HG03159 (cell line): ENCODE measurements around the gene TRMU.
"Not testable (repeated sequence)": the region's sequence is repeated elsewhere in the genome, so short reads cannot be mapped to it uniquely, and the experiment has no call there.

ENCODE experiments used
- ATAC-seq: cut with Tn5 transposase; IDR thresholded peaks from one replicate; pipeline ENCODE4 v1.9.1; 2021; ENCODE audit warnings: mild to moderate bottlenecking, moderate library complexity; ENCODE audit not compliant: unreplicated experiment

Gene TRMU

DNA sequence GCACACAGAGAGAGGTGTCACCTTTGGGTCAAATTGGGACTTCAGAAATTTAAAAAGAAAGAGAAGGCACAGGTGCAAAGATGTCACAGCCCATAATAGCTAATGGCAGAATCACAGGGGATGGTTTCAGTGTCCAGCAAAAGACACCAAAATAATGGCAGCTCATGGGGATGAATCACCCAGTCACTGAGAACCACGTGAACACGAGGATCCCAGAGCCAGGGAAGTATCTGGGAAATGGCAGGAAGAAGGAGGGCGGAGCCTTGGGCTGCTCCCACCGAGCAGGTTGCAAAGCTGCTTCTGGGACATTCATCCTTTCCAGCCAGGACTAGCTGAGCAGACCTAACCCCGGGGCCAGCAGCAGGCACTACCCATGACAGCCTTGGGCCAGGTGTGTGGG lies 45.6 kb downstream of the TRMU start:
- ATAC-seq, result no peak

GRCh38 chr22:46381731-46382130 lies 46.2 kb downstream of the TRMU start:
- no peak for ATAC-seq

GRCh38 chr22:46382524-46382923 lies 47.0 kb downstream of the TRMU start:
- no peak for ATAC-seq

GRCh38 chr22:46386312-46386711 lies 50.8 kb downstream of the TRMU start:
- no peak for ATAC-seq

- no peak for ATAC-seq
These were observed 52.2 kb downstream of the TRMU start for GRCh38 chr22:46387748-46388147.

GRCh38 chr22:46388647-46389046 lies 53.1 kb downstream of the TRMU start:
- no peak for ATAC-seq

DNA sequence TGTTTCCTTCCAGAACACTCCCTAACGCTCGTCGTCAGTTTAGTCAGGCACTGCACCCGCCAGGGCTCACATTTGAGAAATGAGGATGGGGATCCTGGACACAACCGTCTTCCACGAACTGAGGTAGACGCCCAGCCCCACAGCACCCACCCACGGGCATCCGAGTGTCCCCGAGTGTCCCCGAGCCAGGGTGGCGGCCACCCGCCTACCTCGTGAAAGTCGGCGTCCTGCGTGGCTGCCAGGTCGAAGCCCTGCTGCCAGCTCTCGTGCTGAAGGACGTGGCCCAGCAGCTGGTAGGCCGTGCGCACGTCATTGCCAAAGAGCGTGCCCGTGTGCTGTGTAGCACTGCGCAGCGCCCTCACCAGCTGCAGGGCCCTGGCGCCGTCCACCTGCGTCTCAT lies 53.6 kb downstream of the TRMU start:
- ATAC-seq, result no peak

GRCh38 chr22:46390105-46390651 lies 54.7 kb downstream of the TRMU start:
- no peak for ATAC-seq

DNA sequence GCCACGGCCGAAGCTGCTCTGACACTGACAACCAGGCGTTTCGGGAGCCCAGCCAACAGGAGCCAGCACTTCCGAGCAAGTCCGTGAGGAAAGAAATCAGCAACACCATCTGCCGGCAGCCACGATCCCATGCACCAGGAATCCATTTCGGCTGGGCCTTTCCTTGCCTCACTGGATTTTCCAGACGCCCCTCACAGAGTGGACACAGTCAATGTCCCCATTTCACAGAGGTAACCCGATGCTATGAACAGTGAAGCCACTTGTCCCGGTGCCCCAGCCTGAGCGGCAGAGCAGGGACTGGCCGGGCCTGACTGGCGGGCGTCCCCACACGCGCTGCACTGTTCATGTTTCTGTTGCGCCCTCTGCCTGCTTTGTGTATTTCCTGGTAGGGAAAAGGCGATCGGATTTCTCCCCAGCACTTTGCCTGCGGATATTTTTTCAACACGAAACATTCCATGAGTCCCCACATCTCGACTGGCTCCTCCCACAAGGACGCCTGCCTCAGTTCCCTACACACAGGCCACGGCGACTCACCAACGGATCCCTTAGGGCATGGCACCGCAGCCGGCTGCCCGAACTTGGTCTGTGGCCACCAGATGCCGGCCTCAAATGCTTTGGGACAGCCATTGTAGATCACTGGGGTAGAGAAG lies 55.3 kb downstream of the TRMU start:
- ATAC-seq, result no peak

DNA sequence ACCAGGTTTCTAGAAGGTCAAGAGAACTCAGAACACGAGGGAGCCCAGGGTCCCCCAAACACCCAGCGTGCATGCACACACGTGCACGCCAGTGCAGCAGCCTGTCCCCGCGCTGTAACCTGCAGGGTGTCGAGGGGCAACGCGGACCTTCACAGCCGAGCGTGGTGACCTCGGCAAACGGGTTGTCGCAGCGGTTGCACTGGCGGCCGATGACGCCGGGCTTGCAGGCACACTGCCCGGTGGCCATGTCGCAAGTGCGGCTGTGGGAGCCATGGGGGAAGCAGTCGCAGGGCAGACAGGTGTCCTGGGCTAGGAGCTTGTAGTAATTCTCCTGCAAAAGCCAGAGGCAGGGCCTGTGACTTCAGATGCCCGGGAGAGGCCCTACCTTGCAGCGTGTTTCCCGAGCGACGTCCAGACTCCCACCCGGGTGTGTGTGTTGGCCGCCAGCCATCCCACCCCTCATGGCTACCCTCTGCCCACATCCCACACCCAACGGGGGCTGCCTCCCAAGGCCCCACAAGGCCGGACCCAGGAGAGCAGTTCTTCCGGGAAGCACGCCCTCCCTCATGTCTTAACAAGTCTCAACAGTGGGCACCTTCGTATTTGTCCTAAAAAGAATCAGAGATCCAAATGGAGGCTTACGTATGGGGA lies 56.1 kb downstream of the TRMU start:
- ATAC-seq, result no peak

GRCh38 chr22:46392137-46392844 lies 56.8 kb downstream of the TRMU start:
- ATAC-seq, result no peak

GRCh38 chr22:46393873-46394272 lies 58.4 kb downstream of the TRMU start:
- ATAC-seq, result no peak

DNA sequence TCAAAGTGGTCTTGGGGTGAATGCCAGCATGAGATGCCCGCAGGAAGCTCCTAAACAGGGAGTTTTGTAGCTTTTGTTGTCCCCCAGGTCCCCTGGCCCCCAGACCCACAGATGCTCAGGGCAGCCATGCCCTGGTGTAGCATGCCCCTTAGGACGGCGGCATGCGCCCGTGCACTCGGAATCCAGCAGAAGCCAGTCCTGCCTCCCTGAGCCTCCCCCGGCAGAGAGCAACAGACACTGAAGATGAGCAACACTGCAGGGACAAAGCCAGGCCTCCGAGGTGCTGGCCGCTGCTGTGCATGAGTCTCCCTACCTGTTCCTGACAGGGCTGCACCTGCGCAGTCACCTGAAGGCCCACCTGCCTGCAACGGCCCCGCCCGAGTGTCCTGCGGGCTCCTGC lies 59.1 kb downstream of the TRMU start:
- no peak for ATAC-seq

DNA sequence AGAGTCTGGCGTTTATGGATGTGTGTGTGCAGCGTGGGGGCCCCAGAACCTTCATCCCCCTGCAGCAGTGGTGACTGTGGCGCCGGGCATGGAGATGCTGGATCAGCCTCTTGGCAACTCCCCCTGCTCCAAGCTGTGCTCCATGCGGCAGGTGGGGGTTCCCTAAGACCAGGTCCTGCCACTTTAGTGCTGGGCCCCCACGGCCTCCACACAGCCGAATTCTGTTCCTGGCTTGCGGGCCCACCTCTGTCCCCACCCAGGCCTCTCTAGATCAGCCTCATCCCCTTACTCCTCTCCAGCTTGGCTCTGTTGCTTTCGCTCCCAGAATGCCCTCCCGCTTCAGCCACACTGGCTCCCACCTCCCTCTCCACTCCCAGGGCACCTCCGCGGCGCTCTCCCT lies 59.6 kb downstream of the TRMU start:
- ATAC-seq, result no peak

DNA sequence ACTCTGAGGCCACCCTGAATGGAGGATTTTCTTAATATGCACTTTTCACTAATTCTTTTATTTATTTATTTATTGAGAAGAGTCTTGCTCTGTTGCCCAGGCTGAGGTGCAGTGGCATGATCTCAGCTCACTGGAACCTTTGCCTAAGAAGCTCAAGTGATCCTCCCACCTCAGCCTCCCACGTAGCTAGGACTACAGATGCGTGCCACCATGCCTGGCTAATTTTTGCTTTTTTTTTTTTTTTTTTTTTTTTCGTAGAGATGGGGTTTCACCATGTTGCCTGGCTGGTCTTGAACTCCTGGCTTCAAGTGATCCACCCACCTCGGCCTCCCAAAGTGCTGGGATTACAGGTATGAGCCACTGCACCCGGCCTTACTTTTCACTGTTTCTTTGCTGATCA lies 61.5 kb downstream of the TRMU start:
- ATAC-seq, result not testable (repeated sequence)

GRCh38 chr22:46397514-46397913 lies 62.0 kb downstream of the TRMU start:
- no peak for ATAC-seq

DNA sequence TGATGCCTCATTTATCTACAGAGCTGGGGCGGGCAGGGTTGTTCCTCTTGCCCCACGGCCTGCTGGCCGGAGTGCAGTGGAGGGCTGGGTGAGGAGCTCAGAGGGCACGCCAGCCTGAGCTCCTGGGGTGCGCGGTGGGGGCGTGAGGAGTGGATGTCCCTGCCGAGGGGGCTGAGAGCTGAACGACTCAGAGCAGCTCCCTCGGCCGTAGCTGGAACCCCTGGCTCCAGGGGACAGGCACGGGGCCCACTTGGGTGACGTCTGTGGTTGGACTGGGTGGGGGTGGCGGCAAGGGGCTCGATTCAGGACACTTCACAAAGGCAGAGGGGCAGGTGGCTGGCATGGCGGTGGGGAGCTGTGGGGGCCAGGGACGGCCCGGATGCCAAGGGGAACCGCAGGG lies 62.4 kb downstream of the TRMU start:
- ATAC-seq, result no peak

GRCh38 chr22:46399251-46400024 lies 63.9 kb downstream of the TRMU start:
- no peak for ATAC-seq

- ATAC-seq, result no peak
These were observed 65.9 kb downstream of the TRMU start for GRCh38 chr22:46401370-46401769.

- ATAC-seq, result no peak
These were observed 67.0 kb downstream of the TRMU start for GRCh38 chr22:46402505-46402904.

- not testable (repeated sequence) for ATAC-seq
These were observed 68.4 kb downstream of the TRMU start for GRCh38 chr22:46403880-46404279.
